Psoas muscle (tissue), 8 donors: ENCODE measurements around the gene DZIP1. TPM values are rescaled to one million over a fixed set of nuclear protein-coding genes. Genes with fewer than 3 reads are reported as not detected.

ENCODE experiments used
- ATAC-seq, 4 donors: fragments of 200-7000 bp; cut with Tn5 transposase; one replicate each; pipeline ENCODE4 v1.9.1; 2020; ENCODE audit warnings: moderate library complexity in 3 of 4, mild to moderate bottlenecking in 2 of 4
- DNase-seq, 2 donors: peaks; one replicate each; pipeline ENCODE4 v3.0.0-alpha.2; 2020
- H3K27ac ChIP-seq: fragments of 200-600 bp; one replicate; pipeline ENCODE4 v1.8.0; 2022
- H3K27me3 ChIP-seq, 3 donors: fragments of 200-600 bp in 1 of 3; one replicate each; pipeline versions ENCODE4 v1.6.1 to v1.8.0; 2013 to 2022; ENCODE audit warnings: low read length in 2 of 3, mild to moderate bottlenecking in 2 of 3, moderate library complexity in 1 of 3; ENCODE audit not compliant: insufficient read depth in 3 of 3
- H3K36me3 ChIP-seq, 2 donors: fragments of 200-600 bp in 1 of 2; one replicate each; pipeline versions ENCODE4 v1.6.1 to v1.8.0; 2013 to 2022; ENCODE audit warnings: low read depth in 1 of 2, mild to moderate bottlenecking in 1 of 2, moderate library complexity in 1 of 2; ENCODE audit not compliant: insufficient read depth in 1 of 2
- H3K4me1 ChIP-seq: fragments of 200-600 bp; one replicate; pipeline ENCODE4 v1.8.0; 2022
- H3K4me3 ChIP-seq: fragments of 200-600 bp; one replicate; pipeline ENCODE4 v1.8.0; 2022; ENCODE audit warnings: mild to moderate bottlenecking
- H3K9me3 ChIP-seq: fragments of 200-600 bp; one replicate; pipeline ENCODE4 v1.8.0; 2022
- WGBS, 3 donors: extraction: QIAGEN DNeasy Blood & Tissue Kit; methylation state at CpG; one replicate each; pipeline versions ENCODE4 v1.1.6 to v1.1.7; 2013; 5-methylcytosine and 5-hydroxymethylcytosine counted together
- intact Hi-C, 2 donors: fragments of 100-400 bp; cut with DNase I; formaldehyde crosslinking; loops; one replicate each; pipeline versions ENCODE4 v1.11.0 to v1.14.2; 2022
- polyA plus RNA-seq, 3 donors: library from polyadenylated mRNA; stranded (reverse); fragments of 200-250 nt; gene quantifications; one replicate each; pipeline ENCODE4 v1.2.3, GENCODE V29; 2013
- total RNA-seq, 4 donors: library from RNA; stranded (reverse); fragmentation: NEBNext Ultra II Directional in 2 of 4; extraction: Animal tissue kit (Norgen Biotek cat#: 25700) in 2 of 4; gene quantifications; one replicate each; pipeline versions ENCODE4 v1.2.1 to v1.2.4, GENCODE V29; 2021 to 2023
- TF ChIP-seq, protein P1 (sequence below): fragments of 200-600 bp; IDR thresholded peaks from one replicate; pipeline ENCODE4 v1.8.0; 2022; ENCODE audit warnings: antibody characterized with exemption
- donor health status: healthy with polysubstance abuse.
- donor health status: DM: no; HTN: no; CAD: no; lungs with moderate emphysema.
- donor health status: Bipolar disorder and iron deficiency.
- donor health status: healthy.
- donor health status: DM: yes; HTN: yes; CAD: no.
- donor health status: DM: no; HTN: no; CAD: no.
- donor health status: DM: no; HTN: no; CAD: no.
- donor health status: DM: yes; HTN: yes; CAD: no.

DZIP1 gene
- total and polyA plus RNA-seq, 7 donors, result 0.70 to 2.9 (median 1.8) TPM

DNA sequence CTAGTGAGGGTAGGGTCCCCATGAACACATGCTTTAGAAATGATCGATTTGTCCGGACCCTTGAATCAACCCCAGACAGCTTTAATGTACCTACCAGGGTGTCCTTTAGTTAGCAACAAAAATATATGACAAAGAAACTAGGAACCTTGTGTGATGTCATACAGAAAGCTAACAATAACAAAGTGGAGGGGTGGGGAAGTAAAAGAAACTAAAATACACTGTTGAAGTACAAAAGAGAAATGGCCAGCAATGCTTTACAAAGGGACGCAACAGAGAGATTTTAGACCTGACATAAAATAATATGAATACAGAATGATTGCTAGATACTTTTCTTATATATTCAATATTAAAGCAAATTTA, 40.0 kb downstream of the DZIP1 start:
- intact Hi-C loops, result no loop called here
- ATAC-seq, result no peak
- WGBS, 3 donors, result 69 to 89% (median 70%) methylated on average over 3 of the region's 3 CpGs
- H3K36me3 ChIP-seq, result no peaks in the 10 kb centered on the region
- no peak overlapping the region for H3K27ac ChIP-seq
- no peak overlapping the region for H3K4me3 ChIP-seq
- no peaks in the 10 kb centered on the region for H3K27me3 ChIP-seq
- no peaks in the 10 kb centered on the region for H3K9me3 ChIP-seq
- TF ChIP-seq, protein P1, sequence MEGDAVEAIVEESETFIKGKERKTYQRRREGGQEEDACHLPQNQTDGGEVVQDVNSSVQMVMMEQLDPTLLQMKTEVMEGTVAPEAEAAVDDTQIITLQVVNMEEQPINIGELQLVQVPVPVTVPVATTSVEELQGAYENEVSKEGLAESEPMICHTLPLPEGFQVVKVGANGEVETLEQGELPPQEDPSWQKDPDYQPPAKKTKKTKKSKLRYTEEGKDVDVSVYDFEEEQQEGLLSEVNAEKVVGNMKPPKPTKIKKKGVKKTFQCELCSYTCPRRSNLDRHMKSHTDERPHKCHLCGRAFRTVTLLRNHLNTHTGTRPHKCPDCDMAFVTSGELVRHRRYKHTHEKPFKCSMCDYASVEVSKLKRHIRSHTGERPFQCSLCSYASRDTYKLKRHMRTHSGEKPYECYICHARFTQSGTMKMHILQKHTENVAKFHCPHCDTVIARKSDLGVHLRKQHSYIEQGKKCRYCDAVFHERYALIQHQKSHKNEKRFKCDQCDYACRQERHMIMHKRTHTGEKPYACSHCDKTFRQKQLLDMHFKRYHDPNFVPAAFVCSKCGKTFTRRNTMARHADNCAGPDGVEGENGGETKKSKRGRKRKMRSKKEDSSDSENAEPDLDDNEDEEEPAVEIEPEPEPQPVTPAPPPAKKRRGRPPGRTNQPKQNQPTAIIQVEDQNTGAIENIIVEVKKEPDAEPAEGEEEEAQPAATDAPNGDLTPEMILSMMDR, result no peak
- no peaks in the 10 kb centered on the region for H3K4me1 ChIP-seq
- no peak for DNase-seq

DNA sequence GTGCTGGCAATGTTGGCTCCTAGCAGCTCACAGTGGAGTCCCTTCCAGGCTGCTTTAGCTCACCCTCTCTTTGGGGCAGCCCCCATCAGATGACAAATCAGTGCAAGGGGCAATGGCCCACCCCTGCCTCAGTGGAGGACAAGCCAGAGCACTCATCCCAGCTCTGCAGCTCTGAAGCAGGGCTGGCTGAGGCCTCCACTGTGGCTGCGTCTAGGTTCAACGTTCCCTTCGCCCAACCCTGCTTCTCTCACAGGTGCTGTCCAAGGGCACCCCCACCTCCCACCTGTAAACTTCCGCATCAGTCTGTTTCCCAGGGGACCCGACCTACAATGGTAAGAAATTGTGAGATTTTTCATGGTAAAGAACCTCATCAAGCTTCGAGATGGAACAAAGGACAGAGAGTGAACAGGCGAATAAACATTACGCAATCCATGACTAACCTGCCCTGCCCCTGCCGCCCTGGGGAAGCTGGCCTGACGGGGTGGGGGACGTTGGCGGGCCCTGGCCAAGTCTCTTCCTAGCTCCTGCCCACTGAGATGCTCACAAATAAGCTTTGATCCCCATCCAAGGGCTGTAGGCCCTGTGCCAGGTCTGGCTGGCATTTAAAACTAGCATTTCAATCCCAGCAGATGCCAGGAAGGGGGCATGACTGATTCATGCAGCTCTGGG, 40.5 kb downstream of the DZIP1 start:
- TF ChIP-seq, protein P1, result no peak
- DNase-seq (no peak), ATAC-seq (no peak)
- no peaks in the 10 kb centered on the region for H3K4me1 ChIP-seq
- intact Hi-C loops, result no loop called here
- 58 to 83% (median 61%) methylated on average over 12 of the region's 12 CpGs for WGBS, 3 donors
- H3K9me3 ChIP-seq, result no peaks in the 10 kb centered on the region
- no peak overlapping the region for H3K4me3 ChIP-seq
- H3K27ac ChIP-seq, result no peak overlapping the region
- H3K36me3 ChIP-seq, result no peaks in the 10 kb centered on the region
- no peaks in the 10 kb centered on the region for H3K27me3 ChIP-seq

DNA sequence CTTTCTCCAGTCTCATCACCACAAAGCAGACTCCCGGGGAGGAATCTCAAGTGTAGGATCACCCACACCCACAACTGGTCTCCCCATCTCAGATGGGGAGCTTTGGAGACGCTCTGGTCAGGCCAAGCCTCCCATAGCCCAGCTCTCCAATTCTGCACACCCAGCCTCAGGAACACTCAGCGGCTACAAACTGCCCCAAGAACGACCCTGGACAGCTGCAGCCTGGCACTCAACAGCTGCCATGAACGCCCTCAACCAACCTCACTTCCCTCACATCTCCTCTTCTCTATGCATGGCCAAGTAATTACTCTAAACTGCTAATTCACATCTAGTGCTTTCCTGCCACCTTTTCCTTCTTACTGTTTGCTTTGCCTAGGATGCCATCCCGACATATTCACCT, 42.6 kb downstream of the DZIP1 start:
- 48 to 69% (median 53%) methylated on average over 6 of the region's 6 CpGs for WGBS, 3 donors
- ATAC-seq (no peak), DNase-seq (no peak)
- intact Hi-C loops, result no loop called here
- Histone ChIP-seq H3K4me1 (no peaks in the 10 kb centered on the region), H3K9me3 (no peaks in the 10 kb centered on the region), H3K27ac (no peak overlapping the region), H3K27me3 (no peaks in the 10 kb centered on the region), H3K36me3 (no peaks in the 10 kb centered on the region), H3K4me3 (no peak overlapping the region)
- TF ChIP-seq, protein P1, result no peak

DNA sequence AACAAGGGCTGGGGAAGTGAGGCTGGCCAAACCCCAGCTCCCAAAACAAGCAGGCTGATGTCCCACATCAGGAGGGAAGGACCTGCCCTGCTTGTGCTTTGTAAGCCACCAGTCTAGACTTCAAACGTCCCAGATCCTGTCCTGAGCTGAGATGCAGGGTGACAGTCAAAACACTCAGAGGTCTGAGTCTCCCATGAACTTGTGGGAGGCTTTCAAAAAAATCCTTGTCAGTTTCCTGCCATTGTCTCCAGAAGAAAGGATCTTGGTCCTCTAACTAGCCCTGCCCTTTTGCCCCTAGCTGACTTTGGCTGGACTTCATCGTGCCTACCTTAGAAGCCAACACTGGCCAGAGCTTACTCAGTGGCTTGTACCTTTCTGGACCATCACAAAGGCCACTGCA, 43.3 kb downstream of the DZIP1 start:
- no peaks in the 10 kb centered on the region for H3K4me1 ChIP-seq
- 26 to 33% (median 33%) methylated on average over 2 of the region's 2 CpGs for WGBS, 3 donors
- H3K9me3 ChIP-seq, result no peaks in the 10 kb centered on the region
- H3K36me3 ChIP-seq, result no peaks in the 10 kb centered on the region
- no peak for ATAC-seq
- DNase-seq, result no peak
- H3K27ac ChIP-seq, result no peak overlapping the region
- TF ChIP-seq, protein P1, result no peak
- no peak overlapping the region for H3K4me3 ChIP-seq
- no peaks in the 10 kb centered on the region for H3K27me3 ChIP-seq
- intact Hi-C loops, result no loop called here

DNA sequence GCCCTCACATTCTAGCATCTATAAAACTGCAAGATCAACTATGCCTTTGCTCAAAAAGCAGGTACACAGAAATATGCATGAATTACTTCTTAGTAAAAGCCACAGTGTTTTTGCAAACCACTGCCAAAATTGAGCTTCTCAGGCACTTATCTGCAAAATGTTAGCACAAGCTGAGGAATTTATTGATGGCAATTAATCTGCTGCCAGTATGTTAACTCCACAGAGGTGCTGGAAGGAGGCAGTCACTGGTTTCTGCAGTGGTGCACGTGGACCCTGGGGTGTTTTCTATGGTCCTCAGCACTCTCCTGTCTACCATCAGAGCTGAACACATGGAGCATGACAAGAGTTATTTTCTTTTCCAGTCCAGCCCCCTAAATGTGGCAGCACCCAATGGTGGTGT, 47.8 kb downstream of the DZIP1 start:
- Histone ChIP-seq H3K4me1 (no peaks in the 10 kb centered on the region), H3K27me3 (no peaks in the 10 kb centered on the region), H3K36me3 (no peaks in the 10 kb centered on the region), H3K4me3 (no peak overlapping the region), H3K27ac (no peak overlapping the region), H3K9me3 (no peaks in the 10 kb centered on the region)
- intact Hi-C loops, result no loop called here
- WGBS, 3 donors, result 57 to 82% (median 77%) methylated on average over 1 of the region's 1 CpG
- ATAC-seq, result no peak
- TF ChIP-seq, protein P1, result no peak
- no peak for DNase-seq
